Measurements from ENCODE around the gene XPO5. TPM values are rescaled to one million over a fixed set of nuclear protein-coding genes. Genes with fewer than 3 reads are reported as not detected.

XPO5 gene
- total RNA-seq, 1 donor = 29.0 TPM

- TF ChIP-seq CTCF (IDR thresholded peaks at IDR 0.05; ENCODE audit: insufficient read depth, low read length) = no peak
- no peak for DNase-seq (ENCODE audit: low read depth)
- peak overlapping the region; percentile 67 for H3K4me3 ChIP-seq (ENCODE audit: low read depth, low read length)
These were observed 65.0 kb downstream of the XPO5 start for GRCh38 chr6:43510827-43511163.

GRCh38 chr6:43509984-43510826 lies 65.6 kb downstream of the XPO5 start, which contains the start of gene LRRC73:
LRRC73 (minus strand) TSS chr6:43510346; CDS start chr6:43509785, 561 bp downstream.
- peak within 1 kb of the TSS; percentile 67 for H3K4me3 ChIP-seq (ENCODE audit: low read depth, low read length)
- peak; percentile 79 for DNase-seq (ENCODE audit: low read depth)
- TF ChIP-seq CTCF (IDR thresholded peaks at IDR 0.05; ENCODE audit: insufficient read depth, low read length) = no peak

- peak overlapping the region; percentile 67 for H3K4me3 ChIP-seq (ENCODE audit: low read depth, low read length)
- no peak for DNase-seq (ENCODE audit: low read depth)
- no peak for TF ChIP-seq CTCF (IDR thresholded peaks at IDR 0.05; ENCODE audit: insufficient read depth, low read length)
These were observed 66.5 kb downstream of the XPO5 start for GRCh38 chr6:43509142-43509983.

GRCh38 chr6:43508481-43509141 lies 67.2 kb downstream of the XPO5 start:
- DNase-seq (ENCODE audit: low read depth) = no peak
- H3K4me3 ChIP-seq (ENCODE audit: low read depth, low read length) = no peak overlapping the region
- no peak for TF ChIP-seq CTCF (IDR thresholded peaks at IDR 0.05; ENCODE audit: insufficient read depth, low read length)

GRCh38 chr6:43506667-43507471 lies 69.0 kb downstream of the XPO5 start:
- TF ChIP-seq CTCF (IDR thresholded peaks at IDR 0.05; ENCODE audit: insufficient read depth, low read length) = peak; percentile 93

GRCh38 chr6:43506171-43506570 lies 69.7 kb downstream of the XPO5 start:
- no peak for DNase-seq (ENCODE audit: low read depth)
- no peak overlapping the region for H3K4me3 ChIP-seq (ENCODE audit: low read depth, low read length)
- no peak for TF ChIP-seq CTCF (IDR thresholded peaks at IDR 0.05; ENCODE audit: insufficient read depth, low read length)

More at GRCh38 chr6:43506667-43507471, 69.0 kb downstream of the XPO5 start:
- DNase-seq (ENCODE audit: low read depth) = peak; percentile 88
- no peak overlapping the region for H3K4me3 ChIP-seq (ENCODE audit: low read depth, low read length)

All from fibroblast of the aortic adventitia (primary cell).